Lower leg skin (tissue), 4 donors: ENCODE results near the gene SLC16A13. TPM values are rescaled to one million over a fixed set of nuclear protein-coding genes. Genes with fewer than 3 reads are reported as not detected.

Source experiments
- DNase-seq, 2 donors: peaks; one replicate each; pipeline ENCODE4 v3.0.0-alpha.2; 2019; ENCODE audit warnings: low spot score in 2 of 2
- H3K4me3 ChIP-seq: fragments of 200-600 bp; sonication (generic); 2 replicates; pipeline ENCODE4 v1.5.1; 2017; ENCODE audit warnings: mild to moderate bottlenecking, low read depth; ENCODE audit not compliant: poor library complexity, severe bottlenecking
- POLR2A ChIP-seq, 2 donors: fragments of 450-650 bp; IDR thresholded peaks; one replicate each; pipeline ENCODE4 v1.6.1; 2016 to 2017; ENCODE audit warnings: antibody characterized with exemption in 2 of 2, mild to moderate bottlenecking in 1 of 2, moderate library complexity in 1 of 2
- WGBS, 2 donors: methylation state at CpG; one replicate each; pipeline ENCODE4 v1.1.5; 2018; 5-methylcytosine and 5-hydroxymethylcytosine counted together
- intact Hi-C: fragments of 100-400 bp; cut with DNase I; formaldehyde crosslinking; loops from one replicate; pipeline ENCODE4 v1.15.0; 2023; ENCODE audit warnings: low total_unique reads
- total RNA-seq, 4 donors: library from RNA; depleted of rRNA; stranded (reverse); fragments of >200 nt; gene quantifications; one replicate each; pipeline ENCODE4 v1.1.0, GENCODE V29; 2016
- TF ChIP-seq, protein P1 (sequence below), 3 donors: fragments of 450-650 bp; IDR thresholded peaks; one replicate each; pipeline ENCODE4 v1.5.1; 2016; ENCODE audit warnings: antibody characterized with exemption in 3 of 3, mild to moderate bottlenecking in 3 of 3, moderate library complexity in 2 of 3

SLC16A13 gene
- total RNA-seq, 4 donors from 2014 or later, result 1.0 to 5.2 (median 2.6) TPM

DNA sequence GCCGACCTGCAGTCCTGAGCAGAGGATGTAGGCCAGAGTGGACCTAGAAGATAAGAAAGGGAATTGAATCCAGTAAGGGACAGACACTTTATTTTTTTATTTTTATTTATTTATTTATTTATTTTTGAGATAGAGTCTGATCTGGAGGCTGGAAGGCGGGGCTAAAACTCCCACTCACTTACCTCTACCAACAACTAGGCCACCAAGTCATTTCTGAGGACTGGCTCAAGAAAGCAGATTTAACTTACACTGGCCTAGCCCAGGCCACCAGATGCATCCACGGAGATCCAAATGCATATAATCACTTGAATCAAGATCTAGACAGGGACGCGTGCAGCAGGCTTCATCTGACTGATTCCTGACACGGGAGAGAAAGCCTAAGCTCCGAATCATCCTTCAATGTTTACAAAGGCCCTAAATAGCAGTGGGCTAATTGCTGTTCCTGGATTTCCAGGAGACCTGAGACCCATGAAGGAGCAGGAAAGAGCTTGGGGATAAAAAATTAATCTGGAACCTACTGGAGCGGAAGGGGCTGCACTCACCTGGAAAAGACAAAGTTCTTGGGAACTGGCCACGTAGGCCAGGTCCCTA is 41.1 kb upstream of the SLC16A13 start:
- DNase-seq, result peak in 1 of 2 donors; percentile 70
- 71 to 78% methylated on average over 9 of the region's 9 CpGs for WGBS, 2 donors
- no peak for TF ChIP-seq POLR2A (IDR thresholded peaks at IDR 0.05)
- TF ChIP-seq, protein P1, sequence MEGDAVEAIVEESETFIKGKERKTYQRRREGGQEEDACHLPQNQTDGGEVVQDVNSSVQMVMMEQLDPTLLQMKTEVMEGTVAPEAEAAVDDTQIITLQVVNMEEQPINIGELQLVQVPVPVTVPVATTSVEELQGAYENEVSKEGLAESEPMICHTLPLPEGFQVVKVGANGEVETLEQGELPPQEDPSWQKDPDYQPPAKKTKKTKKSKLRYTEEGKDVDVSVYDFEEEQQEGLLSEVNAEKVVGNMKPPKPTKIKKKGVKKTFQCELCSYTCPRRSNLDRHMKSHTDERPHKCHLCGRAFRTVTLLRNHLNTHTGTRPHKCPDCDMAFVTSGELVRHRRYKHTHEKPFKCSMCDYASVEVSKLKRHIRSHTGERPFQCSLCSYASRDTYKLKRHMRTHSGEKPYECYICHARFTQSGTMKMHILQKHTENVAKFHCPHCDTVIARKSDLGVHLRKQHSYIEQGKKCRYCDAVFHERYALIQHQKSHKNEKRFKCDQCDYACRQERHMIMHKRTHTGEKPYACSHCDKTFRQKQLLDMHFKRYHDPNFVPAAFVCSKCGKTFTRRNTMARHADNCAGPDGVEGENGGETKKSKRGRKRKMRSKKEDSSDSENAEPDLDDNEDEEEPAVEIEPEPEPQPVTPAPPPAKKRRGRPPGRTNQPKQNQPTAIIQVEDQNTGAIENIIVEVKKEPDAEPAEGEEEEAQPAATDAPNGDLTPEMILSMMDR (IDR thresholded peaks at IDR 0.05), result no peak
- H3K4me3 ChIP-seq, result no peak overlapping the region
- intact Hi-C loops, result no loop called here

DNA sequence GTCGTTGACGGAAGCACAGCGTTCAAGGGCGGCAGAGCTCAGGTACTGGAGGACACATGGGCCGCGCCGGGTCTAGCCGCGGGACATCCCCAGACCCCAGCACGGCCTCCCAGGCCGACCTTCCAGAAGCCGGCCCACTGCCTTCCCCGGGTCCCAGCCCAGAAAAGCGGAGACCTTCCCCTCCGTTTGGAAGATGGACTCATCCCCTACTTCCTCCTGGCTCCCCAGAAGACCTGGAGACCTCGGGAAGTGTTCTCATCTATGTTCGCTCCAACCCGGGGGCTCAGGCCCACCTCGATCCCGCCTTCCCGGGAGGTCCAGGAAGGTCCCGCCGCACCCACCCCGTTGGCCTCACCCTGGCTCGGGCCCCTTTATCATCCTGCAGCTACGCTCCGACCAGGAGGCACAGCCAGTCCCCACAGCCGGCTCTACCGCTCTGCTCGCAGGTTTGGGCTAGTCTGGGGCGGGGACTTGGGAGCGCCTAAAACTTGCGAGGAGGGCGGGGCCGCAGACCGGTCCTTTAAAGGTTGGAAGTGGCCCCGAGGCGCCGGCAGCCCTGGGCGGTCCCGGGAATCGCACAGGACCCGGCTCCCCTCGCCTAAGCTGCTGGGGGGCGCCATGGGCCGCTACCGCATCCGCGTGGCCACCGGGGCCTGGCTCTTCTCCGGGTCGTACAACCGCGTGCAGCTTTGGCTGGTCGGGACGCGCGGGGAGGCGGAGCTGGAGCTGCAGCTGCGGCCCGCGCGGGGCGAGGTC is 40.1 kb upstream of the SLC16A13 start, which contains the start of gene ALOX12:
TSS of gene ALOX12 (plus strand) at position 550 of the 756 bp plus-strand sequence. CDS start at position 619, 69 bp downstream.
- DNase-seq, result peak; percentile 46 to 89
- WGBS, 2 donors, result 15 to 26% methylated on average over 21 to 43 of the region's 64 CpGs
- intact Hi-C loops, result no loop called here

DNA sequence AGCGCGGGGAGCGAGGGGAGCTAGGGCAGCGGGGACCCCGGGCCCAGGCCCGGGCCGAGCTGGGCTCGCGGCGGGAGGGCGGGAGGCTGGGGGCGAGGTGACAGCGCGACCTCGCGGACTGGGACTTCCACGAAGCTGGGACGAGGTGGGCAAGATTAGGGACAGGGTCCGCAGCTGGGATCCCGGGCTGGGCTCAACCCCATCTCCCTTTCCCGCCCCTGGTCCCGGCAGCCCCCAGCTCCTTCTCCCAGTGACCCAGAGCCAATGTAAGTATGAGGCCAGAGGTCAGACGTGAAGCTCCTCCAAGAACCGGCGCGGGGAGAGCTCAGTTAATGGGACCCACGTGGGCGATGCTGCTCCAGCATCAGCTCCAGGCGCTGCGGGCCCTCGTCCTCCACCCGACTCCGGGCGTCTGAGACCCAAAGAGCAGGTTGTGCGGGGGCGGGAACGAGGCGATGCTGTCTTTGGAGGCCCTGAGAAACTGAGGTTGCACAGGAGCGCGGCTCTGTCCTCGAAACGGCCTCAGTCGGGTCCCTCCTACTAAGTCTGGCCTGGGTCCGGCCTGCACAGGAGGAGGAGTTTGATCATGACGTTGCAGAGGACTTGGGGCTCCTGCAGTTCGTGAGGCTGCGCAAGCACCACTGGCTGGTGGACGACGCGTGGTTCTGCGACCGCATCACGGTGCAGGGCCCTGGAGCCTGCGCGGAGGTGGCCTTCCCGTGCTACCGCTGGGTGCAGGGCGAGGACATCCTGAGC is 39.4 kb upstream of the SLC16A13 start:
- peak in 1 of 2 donors; percentile 84 for DNase-seq
- TF ChIP-seq, protein P1 (IDR thresholded peaks at IDR 0.05), result no peak
- no peak for TF ChIP-seq POLR2A (IDR thresholded peaks at IDR 0.05)
- 61 to 69% methylated on average over 36 to 52 of the region's 58 CpGs for WGBS, 2 donors
- H3K4me3 ChIP-seq, result no peak overlapping the region
- intact Hi-C loops, result no loop called here

More for the DNA sequence above, 40.1 kb upstream of the SLC16A13 start, which contains the start of gene ALOX12:
- TF ChIP-seq, protein P1 (IDR thresholded peaks at IDR 0.05), result no peak
- TF ChIP-seq POLR2A (IDR thresholded peaks at IDR 0.05), result no peak
- H3K4me3 ChIP-seq, result no peak within 1 kb of the TSS

DNA sequence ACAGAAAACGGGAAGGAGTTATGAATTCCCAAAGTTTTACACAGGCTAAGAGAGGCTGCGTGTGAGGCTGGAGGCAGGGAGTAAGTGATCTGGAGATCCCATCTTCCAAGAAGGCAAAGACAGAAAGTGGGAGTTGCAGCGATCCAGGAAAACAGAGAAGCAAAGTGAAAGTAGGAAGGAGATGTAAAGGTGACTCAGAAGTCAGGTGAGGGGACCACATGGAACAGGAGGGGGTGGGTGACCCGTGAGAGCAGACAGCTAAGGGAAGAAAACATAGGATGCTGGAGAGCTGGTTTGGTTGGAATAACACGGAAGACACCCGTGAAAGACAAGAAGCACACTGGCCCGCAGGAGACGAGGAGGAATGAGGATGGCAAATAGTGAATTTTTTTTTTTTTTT is 38.6 kb upstream of the SLC16A13 start:
- TF ChIP-seq POLR2A (IDR thresholded peaks at IDR 0.05), result no peak
- TF ChIP-seq, protein P1 (IDR thresholded peaks at IDR 0.05), result no peak
- no peak overlapping the region for H3K4me3 ChIP-seq
- peak in 1 of 2 donors; percentile 43 for DNase-seq
- intact Hi-C loops, result no loop called here
- WGBS, 2 donors, result 78 to 87% methylated on average over 8 of the region's 8 CpGs

DNA sequence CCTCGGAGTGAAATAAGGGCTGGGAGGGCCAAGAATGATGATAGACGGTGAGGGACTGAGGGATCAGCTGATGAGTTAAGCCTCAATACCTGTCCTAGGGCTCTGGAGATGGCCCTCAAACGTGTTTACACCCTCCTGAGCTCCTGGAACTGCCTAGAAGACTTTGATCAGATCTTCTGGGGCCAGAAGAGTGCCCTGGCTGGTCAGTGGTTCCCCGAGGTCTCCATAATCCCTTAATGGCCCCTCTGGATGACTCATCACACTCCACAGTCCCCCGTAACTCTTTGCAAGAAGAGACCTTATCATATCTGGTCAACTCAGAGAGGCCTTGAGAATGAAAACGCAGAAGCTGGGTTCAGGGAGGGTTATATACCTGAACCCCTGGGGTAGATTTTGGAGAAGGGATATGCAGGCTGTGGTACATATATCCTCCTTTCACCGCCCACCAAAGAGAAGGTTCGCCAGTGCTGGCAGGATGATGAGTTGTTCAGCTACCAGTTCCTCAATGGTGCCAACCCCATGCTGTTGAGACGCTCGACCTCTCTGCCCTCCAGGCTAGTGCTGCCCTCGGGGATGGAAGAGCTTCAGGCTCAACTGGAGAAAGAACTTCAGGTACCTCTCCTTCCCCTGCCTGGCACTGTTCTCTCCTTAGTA is 36.8 kb upstream of the SLC16A13 start:
- intact Hi-C loops, result no loop called here
- TF ChIP-seq, protein P1 (IDR thresholded peaks at IDR 0.05), result no peak
- no peak for TF ChIP-seq POLR2A (IDR thresholded peaks at IDR 0.05)
- no peak for DNase-seq
- WGBS, 2 donors, result 78 to 79% methylated on average over 11 of the region's 11 CpGs
- no peak overlapping the region for H3K4me3 ChIP-seq
